Muscle of arm (tissue), 14 donors: Measurements from ENCODE around the gene TRMT61B. TPM values are rescaled to one million over a fixed set of nuclear protein-coding genes. Genes with fewer than 3 reads are reported as not detected.

Experiments
- DNase-seq: peaks from one replicate; pipeline ENCODE4 v3.0.0-alpha.2; 2013
- long read RNA-seq, 11 donors: transcript quantifications; one replicate each; lab custom pipeline, GENCODE V29; 2026
- polyA plus RNA-seq, 12 donors: library from polyadenylated mRNA; unstranded; fragments of 120-200 nt; gene quantifications; one replicate each; pipeline ENCODE4 v1.2.1, GENCODE V29; 2013; ENCODE audit not compliant: insufficient read length in 12 of 12

The TRMT61B gene
- polyA plus RNA-seq, result 10 to 100 TPM in 10 of 12 donors, 1 to 10 TPM in 1, not detected in 1; 9.6 to 23.2 (median 13.8) TPM
- long read RNA-seq, donor 1, partial matches to known transcripts, result 0 of 1 reads
- long read RNA-seq, donor 1, other reads (novel, unspliced or antisense), result 0 of 1 reads
- long read RNA-seq, donor 2, partial matches to known transcripts, result 0 of 4 reads
- long read RNA-seq, donor 2, other reads (novel, unspliced or antisense), result 0 of 4 reads
- long read RNA-seq, donor 3, partial matches to known transcripts, result 0 of 3 reads
- long read RNA-seq, donor 3, other reads (novel, unspliced or antisense), result 0 of 3 reads
- long read RNA-seq, donor 4, partial matches to known transcripts, result 0 of 3 reads
- long read RNA-seq, donor 4, other reads (novel, unspliced or antisense), result 0 of 3 reads
- long read RNA-seq, donor 5, transcript TRMT61B-201 (7 exons, 1,836 nt), result major isoform, 10 of 10 reads
- long read RNA-seq, donor 5, partial matches to known transcripts, result 0 of 10 reads
- long read RNA-seq, donor 5, other reads (novel, unspliced or antisense), result 0 of 10 reads
- long read RNA-seq, donor 6, partial matches to known transcripts, result 0 of 2 reads
- long read RNA-seq, donor 6, other reads (novel, unspliced or antisense), result 0 of 2 reads
- long read RNA-seq, donor 7, partial matches to known transcripts, result 0 of 4 reads
- long read RNA-seq, donor 7, other reads (novel, unspliced or antisense), result 0 of 4 reads
- long read RNA-seq, donor 8, transcript TRMT61B-201 (7 exons, 1,836 nt), result major isoform, 5 of 5 reads
- long read RNA-seq, donor 8, partial matches to known transcripts, result 0 of 5 reads
- long read RNA-seq, donor 8, other reads (novel, unspliced or antisense), result 0 of 5 reads
- long read RNA-seq, donor 9, partial matches to known transcripts, result 0 of 2 reads
- long read RNA-seq, donor 9, other reads (novel, unspliced or antisense), result 0 of 2 reads
- long read RNA-seq, donor 10, transcript TRMT61B-201 (7 exons, 1,836 nt), result major isoform, 6 of 6 reads
- long read RNA-seq, donor 10, partial matches to known transcripts, result 0 of 6 reads
- long read RNA-seq, donor 10, other reads (novel, unspliced or antisense), result 0 of 6 reads
- long read RNA-seq, donor 11, transcript TRMT61B-201 (7 exons, 1,836 nt), result major isoform, 9 of 9 reads
- long read RNA-seq, donor 11, partial matches to known transcripts, result 0 of 9 reads
- long read RNA-seq, donor 11, other reads (novel, unspliced or antisense), result 0 of 9 reads

- DNase-seq, result peak; percentile 98
Observed at GRCh38 chr2:28870146-28870891, at the start of gene TRMT61B. TSS of gene TRMT61B (minus strand) at chr2:28870309. CDS start at chr2:28870277, 32 bp downstream.

- no peak for DNase-seq
Observed at GRCh38 chr2:28915939-28916338, 45.8 kb upstream of the TRMT61B start.

GRCh38 chr2:28909655-28910353, 39.7 kb upstream of the TRMT61B start:
- DNase-seq, result no peak

GRCh38 chr2:28908172-28908571, 38.1 kb upstream of the TRMT61B start:
- no peak for DNase-seq

- no peak for DNase-seq
Observed at GRCh38 chr2:28906821-28907220, 36.7 kb upstream of the TRMT61B start.

- no peak for DNase-seq
Observed at GRCh38 chr2:28906376-28906775, 36.3 kb upstream of the TRMT61B start.

GRCh38 chr2:28905533-28905932, 35.4 kb upstream of the TRMT61B start:
- DNase-seq, result no peak

GRCh38 chr2:28904802-28905457, 34.8 kb upstream of the TRMT61B start:
- DNase-seq, result no peak

GRCh38 chr2:28904295-28904694, 34.2 kb upstream of the TRMT61B start:
- no peak for DNase-seq

- no peak for DNase-seq
Observed at GRCh38 chr2:28902584-28902983, 32.5 kb upstream of the TRMT61B start.

- no peak for DNase-seq
Observed at GRCh38 chr2:28901841-28902240, 31.7 kb upstream of the TRMT61B start.

GRCh38 chr2:28901202-28901601, 31.1 kb upstream of the TRMT61B start:
- no peak for DNase-seq

- no peak for DNase-seq
Observed at GRCh38 chr2:28898048-28898447, 27.9 kb upstream of the TRMT61B start.

- DNase-seq, result no peak
Observed at GRCh38 chr2:28896906-28897305, 26.8 kb upstream of the TRMT61B start.

- peak; percentile 16 for DNase-seq
Observed at GRCh38 chr2:28895189-28895893, 25.2 kb upstream of the TRMT61B start.

- peak; percentile 97 for DNase-seq
Observed at GRCh38 chr2:28894470-28895188, 24.5 kb upstream of the TRMT61B start, which contains the start of gene WDR43. TSS of gene WDR43 (plus strand) at chr2:28894667. CDS start at chr2:28894699, 32 bp downstream.

- no peak for DNase-seq
Observed at GRCh38 chr2:28893488-28893887, 23.4 kb upstream of the TRMT61B start.

- no peak for DNase-seq
Observed at GRCh38 chr2:28880193-28880592, 10.1 kb upstream of the TRMT61B start.

- DNase-seq, result no peak
Observed at GRCh38 chr2:28871620-28872019, 1.5 kb upstream of the TRMT61B start.
